Caco-2 (cell line): ENCODE data around the gene ARSA. TPM values are rescaled to one million over a fixed set of nuclear protein-coding genes. Genes with fewer than 3 reads are reported as not detected.

Experiments used
- BruUV-seq: library from RNA; stranded (reverse); fragments of 400-500 nt; replicated peaks from 2 replicates; lab custom pipeline; 2021; lab: Mats Ljungman, UMichigan
- CTCF ChIA-PET: fragments of 300-600 bp; sonication (Branson Sonifier 250); formaldehyde crosslinking; loops from one replicate; lab custom pipeline; 2022; ENCODE audit warnings: antibody characterized with exemption; lab: Charles Lee
- POLR2A ChIA-PET: fragments of 300-600 bp; sonication (Branson Sonifier 250); formaldehyde crosslinking; loops from one replicate; lab custom pipeline; 2022; ENCODE audit warnings: antibody characterized with exemption; lab: Charles Lee
- DNase-seq, 2 experiments: peaks; one replicate each; pipeline versions ENCODE4 v3.0.0 to v3.0.0-alpha.2; 2020 to 2022
- H3K27me3 ChIP-seq: replicated peaks from 2 replicates; pipeline ENCODE4 v1.6.0; 2011; ENCODE audit warnings: low read length; ENCODE audit not compliant: control insufficient read depth, insufficient read depth
- H3K36me3 ChIP-seq: 2 replicates; pipeline ENCODE4 v1.5.1; 2011; ENCODE audit warnings: low read length; ENCODE audit not compliant: control insufficient read depth, insufficient read depth
- H3K4me1 ChIP-seq: fragments of 250-450 bp; sonication (Bioruptor Pico); 2 replicates; pipeline ENCODE4 v1.5.1; 2020; ENCODE audit warnings: mild to moderate bottlenecking
- H3K4me3 ChIP-seq: 2 replicates; pipeline ENCODE4 v1.5.1; 2011; ENCODE audit warnings: low read depth, mild to moderate bottlenecking, control low read depth, low read length
- H3K9me3 ChIP-seq: fragments of 250-450 bp; sonication (Bioruptor Pico); 2 replicates; pipeline ENCODE4 v1.5.1; 2020; ENCODE audit warnings: mild to moderate bottlenecking, moderate library complexity
- H3K27ac Mint-ChIP-seq: one replicate; pipeline ENCODE4 v1.8.0; 2022; ENCODE audit warnings: mixed read lengths; ENCODE audit not compliant: unreplicated experiment
- H3K27me3 Mint-ChIP-seq: one replicate; pipeline ENCODE4 v1.8.0; 2022; ENCODE audit warnings: mixed read lengths; ENCODE audit not compliant: insufficient read depth, unreplicated experiment
- H3K36me3 Mint-ChIP-seq: one replicate; pipeline ENCODE4 v1.8.0; 2022; ENCODE audit warnings: mild to moderate bottlenecking, mixed read lengths; ENCODE audit not compliant: insufficient read depth, unreplicated experiment
- H3K4me1 Mint-ChIP-seq: one replicate; pipeline ENCODE4 v1.8.0; 2022; ENCODE audit warnings: low read depth, mixed read lengths; ENCODE audit not compliant: unreplicated experiment
- H3K4me3 Mint-ChIP-seq: one replicate; pipeline ENCODE4 v1.8.0; 2022; ENCODE audit warnings: mild to moderate bottlenecking, moderate library complexity, mixed read lengths; ENCODE audit not compliant: unreplicated experiment
- H3K9me3 Mint-ChIP-seq: one replicate; pipeline ENCODE4 v1.8.0; 2022; ENCODE audit warnings: mixed read lengths; ENCODE audit not compliant: unreplicated experiment
- intact Hi-C: fragments of 100-400 bp; cut with micrococcal nuclease; formaldehyde crosslinking; loops from one replicate; pipeline ENCODE4 v1.10.0; 2022; ENCODE audit not compliant: unreplicated experiment
- total RNA-seq: library from RNA; stranded (reverse); gene quantifications from 2 replicates; pipeline ENCODE4 v1.2.3, GENCODE V29; 2022
- TF ChIP-seq, protein P1 (sequence below), 2 experiments: fragments of 200-600 bp in 1 of 2; IDR thresholded peaks; 1 replicate in 1 of 2; 2 replicates in 1 of 2; pipeline versions ENCODE4 v1.5.1 to v1.8.0; 2011 to 2022; ENCODE audit warnings: antibody characterized with exemption in 1 of 2, control low read depth in 1 of 2, inconsistent platforms in 1 of 2, low read depth in 1 of 2, low read length in 1 of 2, mild to moderate bottlenecking in 1 of 2, moderate library complexity in 1 of 2; ENCODE audit not compliant: insufficient read depth in 1 of 2, severe bottlenecking in 1 of 2, unreplicated experiment in 1 of 2

ARSA gene
- total RNA-seq, 1 experiment from 2014 or later, result 11.5 TPM

DNA sequence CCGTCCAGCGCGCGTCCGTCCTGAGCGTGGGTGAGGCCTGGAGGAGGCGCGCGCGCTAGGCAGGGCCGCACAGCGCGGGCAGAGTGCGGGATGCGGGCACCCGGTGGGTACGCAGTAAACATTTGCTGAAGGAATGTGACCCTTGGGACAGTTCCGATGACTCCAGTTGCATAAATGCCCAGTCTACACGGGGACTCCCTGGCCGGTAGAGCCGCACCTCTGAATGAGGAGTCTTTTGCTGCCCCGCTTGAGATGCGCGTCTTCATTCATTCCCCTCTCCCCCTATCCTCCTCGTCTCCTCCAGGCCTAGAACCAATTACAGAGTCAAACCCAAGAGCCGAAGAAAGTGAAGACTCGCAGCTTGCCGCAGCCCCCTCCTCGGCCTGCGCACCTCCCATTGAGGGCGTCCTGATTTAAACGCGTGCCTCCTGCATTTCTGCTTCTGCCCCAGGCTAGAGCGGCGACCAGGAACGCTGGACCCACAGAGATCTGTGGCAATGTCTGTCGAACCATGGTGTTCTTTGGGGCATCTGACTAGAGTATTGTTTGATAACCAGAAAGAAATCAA is 44.6 kb downstream of the ARSA start:
- no peaks in the 10 kb centered on the region for H3K9me3 Mint-ChIP-seq
- peak overlapping the region; percentile 97 for H3K27ac Mint-ChIP-seq
- H3K36me3 ChIP-seq, result peaks cover 1% of the 10 kb centered on the region; the same call in 1 of the 2 replicates
- peak in 1 of 2 experiments; percentile 30 for DNase-seq
- TSS peak; percentile 63 for BruUV-seq
- no peaks in the 10 kb centered on the region for H3K27me3 ChIP-seq
- peak overlapping the region; percentile 69 for H3K4me3 ChIP-seq
- TF ChIP-seq, protein P1, sequence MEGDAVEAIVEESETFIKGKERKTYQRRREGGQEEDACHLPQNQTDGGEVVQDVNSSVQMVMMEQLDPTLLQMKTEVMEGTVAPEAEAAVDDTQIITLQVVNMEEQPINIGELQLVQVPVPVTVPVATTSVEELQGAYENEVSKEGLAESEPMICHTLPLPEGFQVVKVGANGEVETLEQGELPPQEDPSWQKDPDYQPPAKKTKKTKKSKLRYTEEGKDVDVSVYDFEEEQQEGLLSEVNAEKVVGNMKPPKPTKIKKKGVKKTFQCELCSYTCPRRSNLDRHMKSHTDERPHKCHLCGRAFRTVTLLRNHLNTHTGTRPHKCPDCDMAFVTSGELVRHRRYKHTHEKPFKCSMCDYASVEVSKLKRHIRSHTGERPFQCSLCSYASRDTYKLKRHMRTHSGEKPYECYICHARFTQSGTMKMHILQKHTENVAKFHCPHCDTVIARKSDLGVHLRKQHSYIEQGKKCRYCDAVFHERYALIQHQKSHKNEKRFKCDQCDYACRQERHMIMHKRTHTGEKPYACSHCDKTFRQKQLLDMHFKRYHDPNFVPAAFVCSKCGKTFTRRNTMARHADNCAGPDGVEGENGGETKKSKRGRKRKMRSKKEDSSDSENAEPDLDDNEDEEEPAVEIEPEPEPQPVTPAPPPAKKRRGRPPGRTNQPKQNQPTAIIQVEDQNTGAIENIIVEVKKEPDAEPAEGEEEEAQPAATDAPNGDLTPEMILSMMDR (IDR thresholded peaks at IDR 0.05; ENCODE audit: insufficient read depth in 1 of 2, low read depth in 1 of 2, low read length in 1 of 2, severe bottlenecking in 1 of 2, unreplicated experiment in 1 of 2), result no peak
- ChIA-PET POLR2A (interaction anchor here (0.7 to 1.4 kb wide), 4 partner anchors 15 to 76 kb away, joined by 3 to 5 read pairs (median 4); partner anchors contain the start of genes LMF2 and NCAPH2), CTCF (interaction anchor here (0.7 to 1.6 kb wide), 5 partner anchors 20 to 58 kb away, joined by 3 to 9 read pairs (median 8); partner anchors contain the start of genes ARSA, SCO2 and SYCE3)
- intact Hi-C loops, result loop anchor here (5.0 kb wide), 1 partner anchor 56 kb away; the partner anchor contains the start of gene SCO2
- no peaks in the 10 kb centered on the region for H3K9me3 ChIP-seq
- peaks cover 4% of the 10 kb centered on the region for H3K36me3 Mint-ChIP-seq
- peaks cover 23% of the 10 kb centered on the region for H3K4me1 ChIP-seq
- no peaks in the 10 kb centered on the region for H3K27me3 Mint-ChIP-seq
- peak overlapping the region; percentile 78 for H3K4me3 Mint-ChIP-seq
- H3K4me1 Mint-ChIP-seq, result no peaks in the 10 kb centered on the region

- BruUV-seq, result no TSS peak
- ChIA-PET POLR2A (interaction anchor here (0.7 to 1.4 kb wide), 6 partner anchors 14 to 75 kb away, joined by 3 to 5 read pairs (median 4); partner anchors contain the start of genes ARSA, LMF2 and NCAPH2), CTCF (interaction anchor here (0.7 to 2.2 kb wide), 7 partner anchors 19 to 57 kb away, joined by 3 to 9 read pairs (median 8); partner anchors contain the start of genes ARSA, SCO2 and SYCE3)
- TF ChIP-seq, protein P1 (IDR thresholded peaks at IDR 0.05; ENCODE audit: insufficient read depth in 1 of 2, low read depth in 1 of 2, low read length in 1 of 2, severe bottlenecking in 1 of 2, unreplicated experiment in 1 of 2), result no peak
- Mint-ChIP-seq H3K27ac (peak within 1 kb of the TSS; percentile 97), H3K27me3 (no peaks in the 10 kb centered on the region), H3K36me3 (peaks cover 4% of the 10 kb centered on the region), H3K9me3 (no peaks in the 10 kb centered on the region), H3K4me1 (no peaks in the 10 kb centered on the region), H3K4me3 (peak within 1 kb of the TSS; percentile 78)
- peaks cover 23% of the 10 kb centered on the region for H3K4me1 ChIP-seq
- intact Hi-C loops, result loop anchor here (1.0 to 5.0 kb wide), 2 partner anchors 19 to 55 kb away; partner anchors contain the start of gene SCO2
- no peaks in the 10 kb centered on the region for H3K9me3 ChIP-seq
- peaks cover 1% of the 10 kb centered on the region; the same call in 1 of the 2 replicates for H3K36me3 ChIP-seq
- peak within 1 kb of the TSS; percentile 69 for H3K4me3 ChIP-seq
- no peaks in the 10 kb centered on the region for H3K27me3 ChIP-seq
- DNase-seq, result peak; percentile 97 to 99
These were observed 45.3 kb downstream of the ARSA start, which contains the start of gene CHKB for GRCh38 chr22:50582493-50583293. CHKB (minus strand) TSS chr22:50582849; CDS start chr22:50582781, 68 bp downstream.
